Measurements from ENCODE around the gene SCFD2. TPM values are rescaled to one million over a fixed set of nuclear protein-coding genes. Genes with fewer than 3 reads are reported as not detected.
A peak's percentile ranks its signal among the peaks of the same experiment; 100 is the strongest.

Gene SCFD2
- polyA plus RNA-seq, 1 donor = 8.2 TPM

GRCh38 chr4:52937829-52938228, 428.0 kb downstream of the SCFD2 start:
- Histone ChIP-seq H3K27me3 (ENCODE audit: control insufficient read depth, insufficient read depth, low read length) (no peaks in the 10 kb centered on the region), H3K27ac (ENCODE audit: low read length) (no peak overlapping the region), H3K4me3 (ENCODE audit: low read length) (no peak overlapping the region), H3K36me3 (ENCODE audit: control insufficient read depth, insufficient read depth, low read length) (no peaks in the 10 kb centered on the region), H3K9me3 (ENCODE audit: control insufficient read depth, low read depth, low read length) (no peaks in the 10 kb centered on the region), H3K4me1 (ENCODE audit: control insufficient read depth, insufficient read depth, low read length) (peaks cover 4% of the 10 kb centered on the region)
- no peak for DNase-seq
- no CpG with 5 or more reads among the region's 1 CpG for WGBS (ENCODE audit: insufficient coverage, low lambda C conversion rate)

- H3K4me3 ChIP-seq (ENCODE audit: low read length) = no peak overlapping the region
- no peak for DNase-seq
Observed at GRCh38 chr4:52936729-52937128, 429.1 kb downstream of the SCFD2 start.

GRCh38 chr4:52935317-52935716, 430.5 kb downstream of the SCFD2 start:
- no CpG with 5 or more reads among the region's 4 CpGs for WGBS (ENCODE audit: insufficient coverage, low lambda C conversion rate)
- peaks cover 9% of the 10 kb centered on the region for H3K4me1 ChIP-seq (ENCODE audit: control insufficient read depth, insufficient read depth, low read length)
- H3K27me3 ChIP-seq (ENCODE audit: control insufficient read depth, insufficient read depth, low read length) = no peaks in the 10 kb centered on the region
- no peak overlapping the region for H3K4me3 ChIP-seq (ENCODE audit: low read length)
- H3K9me3 ChIP-seq (ENCODE audit: control insufficient read depth, low read depth, low read length) = no peaks in the 10 kb centered on the region
- H3K36me3 ChIP-seq (ENCODE audit: control insufficient read depth, insufficient read depth, low read length) = no peaks in the 10 kb centered on the region
- H3K27ac ChIP-seq (ENCODE audit: low read length) = no peak overlapping the region
- DNase-seq = peak in 1 of 2 donors; percentile 46

More at GRCh38 chr4:52936729-52937128, 429.1 kb downstream of the SCFD2 start:
- no peaks in the 10 kb centered on the region for H3K36me3 ChIP-seq (ENCODE audit: control insufficient read depth, insufficient read depth, low read length)
- H3K27me3 ChIP-seq (ENCODE audit: control insufficient read depth, insufficient read depth, low read length) = no peaks in the 10 kb centered on the region
- 90% methylated on average over 1 of the region's 2 CpGs for WGBS (ENCODE audit: insufficient coverage, low lambda C conversion rate)
- H3K9me3 ChIP-seq (ENCODE audit: control insufficient read depth, low read depth, low read length) = no peaks in the 10 kb centered on the region
- peaks cover 4% of the 10 kb centered on the region for H3K4me1 ChIP-seq (ENCODE audit: control insufficient read depth, insufficient read depth, low read length)
- H3K27ac ChIP-seq (ENCODE audit: low read length) = no peak overlapping the region

GRCh38 chr4:52933738-52934137, 432.1 kb downstream of the SCFD2 start:
- no peak for DNase-seq
- no CpG with 5 or more reads among the region's 2 CpGs for WGBS (ENCODE audit: insufficient coverage, low lambda C conversion rate)
- H3K4me3 ChIP-seq (ENCODE audit: low read length) = no peak overlapping the region
- no peaks in the 10 kb centered on the region for H3K9me3 ChIP-seq (ENCODE audit: control insufficient read depth, low read depth, low read length)
- H3K4me1 ChIP-seq (ENCODE audit: control insufficient read depth, insufficient read depth, low read length) = peaks cover 9% of the 10 kb centered on the region
- no peaks in the 10 kb centered on the region for H3K36me3 ChIP-seq (ENCODE audit: control insufficient read depth, insufficient read depth, low read length)
- no peak overlapping the region for H3K27ac ChIP-seq (ENCODE audit: low read length)
- H3K27me3 ChIP-seq (ENCODE audit: control insufficient read depth, insufficient read depth, low read length) = no peaks in the 10 kb centered on the region

- H3K36me3 ChIP-seq (ENCODE audit: control insufficient read depth, insufficient read depth, low read length) = no peaks in the 10 kb centered on the region
- no peak for DNase-seq
- peaks cover 9% of the 10 kb centered on the region for H3K4me1 ChIP-seq (ENCODE audit: control insufficient read depth, insufficient read depth, low read length)
- H3K9me3 ChIP-seq (ENCODE audit: control insufficient read depth, low read depth, low read length) = no peaks in the 10 kb centered on the region
- H3K4me3 ChIP-seq (ENCODE audit: low read length) = no peak overlapping the region
- WGBS (ENCODE audit: insufficient coverage, low lambda C conversion rate) = no CpG with 5 or more reads among the region's 5 CpGs
- H3K27me3 ChIP-seq (ENCODE audit: control insufficient read depth, insufficient read depth, low read length) = no peaks in the 10 kb centered on the region
- no peak overlapping the region for H3K27ac ChIP-seq (ENCODE audit: low read length)
Observed at GRCh38 chr4:52932591-52933470, 433.0 kb downstream of the SCFD2 start.

- Histone ChIP-seq H3K27ac (ENCODE audit: low read length) (no peak overlapping the region), H3K27me3 (ENCODE audit: control insufficient read depth, insufficient read depth, low read length) (no peaks in the 10 kb centered on the region), H3K4me1 (ENCODE audit: control insufficient read depth, insufficient read depth, low read length) (peaks cover 14% of the 10 kb centered on the region), H3K9me3 (ENCODE audit: control insufficient read depth, low read depth, low read length) (no peaks in the 10 kb centered on the region), H3K36me3 (ENCODE audit: control insufficient read depth, insufficient read depth, low read length) (no peaks in the 10 kb centered on the region), H3K4me3 (ENCODE audit: low read length) (no peak overlapping the region)
- DNase-seq = no peak
- WGBS (ENCODE audit: insufficient coverage, low lambda C conversion rate) = 0% methylated on average over 1 of the region's 4 CpGs
Observed at GRCh38 chr4:52931243-52931642, 434.6 kb downstream of the SCFD2 start.

- H3K4me1 ChIP-seq (ENCODE audit: control insufficient read depth, insufficient read depth, low read length) = peaks cover 30% of the 10 kb centered on the region
- WGBS (ENCODE audit: insufficient coverage, low lambda C conversion rate) = no CpG with 5 or more reads among the region's 9 CpGs
- DNase-seq = peak; percentile 61 to 68
- no peaks in the 10 kb centered on the region for H3K27me3 ChIP-seq (ENCODE audit: control insufficient read depth, insufficient read depth, low read length)
- H3K36me3 ChIP-seq (ENCODE audit: control insufficient read depth, insufficient read depth, low read length) = no peaks in the 10 kb centered on the region
- H3K4me3 ChIP-seq (ENCODE audit: low read length) = no peak overlapping the region
- H3K27ac ChIP-seq (ENCODE audit: low read length) = peak overlapping the region; percentile 42
- no peaks in the 10 kb centered on the region for H3K9me3 ChIP-seq (ENCODE audit: control insufficient read depth, low read depth, low read length)
Observed at GRCh38 chr4:52926196-52926974, 439.5 kb downstream of the SCFD2 start.

- WGBS (ENCODE audit: insufficient coverage, low lambda C conversion rate) = no CpG with 5 or more reads among the region's 3 CpGs
- Histone ChIP-seq H3K4me3 (ENCODE audit: low read length) (no peak overlapping the region), H3K27ac (ENCODE audit: low read length) (peak overlapping the region; percentile 42), H3K4me1 (ENCODE audit: control insufficient read depth, insufficient read depth, low read length) (peaks cover 25% of the 10 kb centered on the region), H3K36me3 (ENCODE audit: control insufficient read depth, insufficient read depth, low read length) (no peaks in the 10 kb centered on the region), H3K9me3 (ENCODE audit: control insufficient read depth, low read depth, low read length) (no peaks in the 10 kb centered on the region), H3K27me3 (ENCODE audit: control insufficient read depth, insufficient read depth, low read length) (no peaks in the 10 kb centered on the region)
- peak; percentile 49 to 75 for DNase-seq
Observed at GRCh38 chr4:52925531-52925968, 440.3 kb downstream of the SCFD2 start.

GRCh38 chr4:52919461-52919860, 446.4 kb downstream of the SCFD2 start:
- Histone ChIP-seq H3K4me1 (ENCODE audit: control insufficient read depth, insufficient read depth, low read length) (peaks cover 19% of the 10 kb centered on the region), H3K27ac (ENCODE audit: low read length) (no peak overlapping the region), H3K27me3 (ENCODE audit: control insufficient read depth, insufficient read depth, low read length) (no peaks in the 10 kb centered on the region), H3K4me3 (ENCODE audit: low read length) (no peak overlapping the region), H3K9me3 (ENCODE audit: control insufficient read depth, low read depth, low read length) (no peaks in the 10 kb centered on the region), H3K36me3 (ENCODE audit: control insufficient read depth, insufficient read depth, low read length) (no peaks in the 10 kb centered on the region)
- no peak for DNase-seq
- WGBS (ENCODE audit: insufficient coverage, low lambda C conversion rate) = no CpG with 5 or more reads among the region's 2 CpGs

- WGBS (ENCODE audit: insufficient coverage, low lambda C conversion rate) = no CpG with 5 or more reads among the region's 5 CpGs
- Histone ChIP-seq H3K27ac (ENCODE audit: low read length) (no peak overlapping the region), H3K4me3 (ENCODE audit: low read length) (no peak overlapping the region), H3K36me3 (ENCODE audit: control insufficient read depth, insufficient read depth, low read length) (no peaks in the 10 kb centered on the region), H3K4me1 (ENCODE audit: control insufficient read depth, insufficient read depth, low read length) (peaks cover 28% of the 10 kb centered on the region), H3K27me3 (ENCODE audit: control insufficient read depth, insufficient read depth, low read length) (no peaks in the 10 kb centered on the region), H3K9me3 (ENCODE audit: control insufficient read depth, low read depth, low read length) (no peaks in the 10 kb centered on the region)
- DNase-seq = no peak
Observed at GRCh38 chr4:52917817-52918216, 448.0 kb downstream of the SCFD2 start.
